ENCODE results near the gene FPR1. TPM values are rescaled to one million over a fixed set of nuclear protein-coding genes. Genes with fewer than 3 reads are reported as not detected.

The FPR1 gene
- total RNA-seq, 1 donor from 2014 or later, result 53.3 TPM

DNA sequence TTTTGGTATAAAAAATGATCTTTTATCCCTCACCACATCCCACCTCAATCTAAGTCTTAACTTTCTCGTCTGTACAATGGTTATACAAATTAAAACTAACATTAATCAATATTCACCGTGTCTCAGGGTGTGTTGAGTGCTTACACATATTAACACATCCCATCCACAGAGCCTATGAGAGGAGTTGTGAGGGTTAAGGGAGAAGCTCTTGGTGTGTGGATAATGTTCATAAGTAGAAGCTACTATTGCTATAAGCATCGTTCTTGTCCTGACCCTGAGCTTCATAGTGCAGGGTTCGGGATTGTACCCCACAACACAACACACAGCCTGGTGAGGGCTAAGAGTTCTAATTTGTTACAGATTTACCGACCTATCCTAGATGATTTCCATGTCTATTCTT, 45.8 kb upstream of the FPR1 start:
- intact Hi-C loops (cut with DNase I), result no loop called here
- no peak for DNase-seq
- H3K4me1 ChIP-seq, result peaks cover 20% of the 10 kb centered on the region
- no peaks in the 10 kb centered on the region for H3K36me3 ChIP-seq
- ATAC-seq, result no peak
- H3K27me3 ChIP-seq, result no peaks in the 10 kb centered on the region
- TF ChIP-seq, protein P1, sequence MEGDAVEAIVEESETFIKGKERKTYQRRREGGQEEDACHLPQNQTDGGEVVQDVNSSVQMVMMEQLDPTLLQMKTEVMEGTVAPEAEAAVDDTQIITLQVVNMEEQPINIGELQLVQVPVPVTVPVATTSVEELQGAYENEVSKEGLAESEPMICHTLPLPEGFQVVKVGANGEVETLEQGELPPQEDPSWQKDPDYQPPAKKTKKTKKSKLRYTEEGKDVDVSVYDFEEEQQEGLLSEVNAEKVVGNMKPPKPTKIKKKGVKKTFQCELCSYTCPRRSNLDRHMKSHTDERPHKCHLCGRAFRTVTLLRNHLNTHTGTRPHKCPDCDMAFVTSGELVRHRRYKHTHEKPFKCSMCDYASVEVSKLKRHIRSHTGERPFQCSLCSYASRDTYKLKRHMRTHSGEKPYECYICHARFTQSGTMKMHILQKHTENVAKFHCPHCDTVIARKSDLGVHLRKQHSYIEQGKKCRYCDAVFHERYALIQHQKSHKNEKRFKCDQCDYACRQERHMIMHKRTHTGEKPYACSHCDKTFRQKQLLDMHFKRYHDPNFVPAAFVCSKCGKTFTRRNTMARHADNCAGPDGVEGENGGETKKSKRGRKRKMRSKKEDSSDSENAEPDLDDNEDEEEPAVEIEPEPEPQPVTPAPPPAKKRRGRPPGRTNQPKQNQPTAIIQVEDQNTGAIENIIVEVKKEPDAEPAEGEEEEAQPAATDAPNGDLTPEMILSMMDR (IDR thresholded peaks at IDR 0.05), result no peak
- H3K4me3 ChIP-seq, result peak overlapping the region; percentile 22
- no peaks in the 10 kb centered on the region for H3K9me3 ChIP-seq
- peak overlapping the region; percentile 86 for H3K27ac ChIP-seq

DNA sequence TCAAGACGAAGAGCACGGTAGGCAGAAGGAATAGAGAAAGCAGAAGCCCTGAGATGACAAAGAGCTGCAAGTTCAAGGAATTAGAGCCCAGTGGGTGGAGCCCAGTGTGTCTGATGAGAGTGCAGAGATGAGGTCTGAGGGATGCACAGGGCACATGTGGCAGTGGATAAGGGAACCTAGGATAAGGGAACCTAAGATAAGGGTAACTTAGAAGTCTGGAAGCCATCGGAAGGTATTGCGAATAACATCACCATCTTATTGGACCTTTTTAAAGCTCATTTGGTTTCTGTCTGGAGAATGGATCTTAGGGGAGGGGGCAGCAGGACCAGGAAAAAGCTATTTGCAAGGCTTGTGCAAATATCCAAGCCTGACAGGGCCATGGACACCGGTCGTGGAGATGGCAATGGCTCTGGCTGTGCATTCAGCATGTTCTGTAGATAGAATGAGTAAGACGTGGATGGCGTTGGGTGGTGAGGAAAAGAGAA, 44.6 kb upstream of the FPR1 start:
- Histone ChIP-seq H3K4me3 (peak overlapping the region; percentile 22), H3K9me3 (no peaks in the 10 kb centered on the region), H3K36me3 (no peaks in the 10 kb centered on the region), H3K27ac (peak overlapping the region; percentile 86), H3K27me3 (no peaks in the 10 kb centered on the region), H3K4me1 (peaks cover 20% of the 10 kb centered on the region)
- ATAC-seq, result peak; percentile 77
- TF ChIP-seq, protein P1 (IDR thresholded peaks at IDR 0.05), result no peak
- no peak for DNase-seq
- intact Hi-C loops (cut with DNase I), result no loop called here

DNA sequence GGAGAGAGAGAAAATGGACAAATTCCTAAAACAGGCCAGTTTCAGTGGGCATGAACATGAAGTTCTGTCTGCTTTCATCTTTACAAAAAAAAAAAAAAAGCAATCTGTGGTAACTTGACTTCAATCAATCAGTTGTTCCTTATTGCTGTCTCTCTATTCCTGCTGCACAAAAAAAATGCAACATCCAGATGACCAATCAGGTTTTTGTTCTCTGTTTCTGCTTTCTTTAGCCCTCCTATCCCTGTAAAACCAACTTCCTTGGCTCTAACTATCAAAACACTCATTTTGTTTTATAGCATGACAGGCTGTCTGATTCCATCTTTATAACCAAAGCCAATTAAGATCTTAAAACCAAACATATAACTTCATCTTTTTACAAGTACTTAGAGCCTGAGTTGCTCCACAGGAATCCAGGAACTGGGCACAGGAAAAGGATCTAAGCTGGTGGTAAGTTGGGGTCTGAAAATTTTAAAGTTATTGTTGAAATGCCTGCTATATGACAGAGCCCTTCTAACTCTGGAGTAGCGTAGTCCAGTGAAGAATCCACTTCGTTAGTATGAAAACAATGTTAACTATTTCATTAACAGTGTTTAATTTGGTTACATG, 43.3 kb upstream of the FPR1 start, which contains the start of gene FPR3:
Gene FPR3, plus strand, starts transcription at position 273 of the 606 bp plus-strand sequence. CDS start 28,592 bp downstream, outside the sequence.
- Histone ChIP-seq H3K27me3 (no peaks in the 10 kb centered on the region), H3K4me3 (peak within 1 kb of the TSS; percentile 22), H3K27ac (peak within 1 kb of the TSS; percentile 86), H3K4me1 (peaks cover 10% of the 10 kb centered on the region), H3K36me3 (no peaks in the 10 kb centered on the region), H3K9me3 (no peaks in the 10 kb centered on the region)
- ATAC-seq (no peak), DNase-seq (no peak)
- TF ChIP-seq, protein P1 (IDR thresholded peaks at IDR 0.05), result no peak
- intact Hi-C loops (cut with DNase I), result no loop called here

DNA sequence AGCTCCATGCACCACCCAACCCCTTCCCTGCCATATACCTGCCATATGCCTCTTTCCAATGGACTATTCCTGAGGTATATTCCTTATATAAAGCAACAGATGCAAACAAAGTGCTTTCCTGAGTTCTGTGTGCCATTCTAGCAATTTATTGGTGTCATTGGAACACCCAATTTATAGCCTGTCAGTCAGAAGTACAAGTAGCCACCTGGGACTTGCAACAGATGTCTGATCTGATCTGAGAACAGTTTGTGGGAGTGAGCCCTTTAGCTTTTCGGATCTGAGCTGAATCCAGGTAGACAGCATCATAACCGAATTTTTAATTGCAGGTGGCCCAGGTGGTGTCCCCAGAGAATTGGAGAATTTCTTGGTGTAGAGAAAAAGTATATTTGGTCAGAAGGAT, 42.3 kb upstream of the FPR1 start:
- no peaks in the 10 kb centered on the region for H3K27me3 ChIP-seq
- no peak overlapping the region for H3K4me3 ChIP-seq
- intact Hi-C loops (cut with DNase I), result no loop called here
- TF ChIP-seq, protein P1 (IDR thresholded peaks at IDR 0.05), result no peak
- H3K36me3 ChIP-seq, result no peaks in the 10 kb centered on the region
- H3K9me3 ChIP-seq, result no peaks in the 10 kb centered on the region
- no peak for ATAC-seq
- no peak for DNase-seq
- H3K27ac ChIP-seq, result no peak overlapping the region
- H3K4me1 ChIP-seq, result peaks cover under 1% of the 10 kb centered on the region

DNA sequence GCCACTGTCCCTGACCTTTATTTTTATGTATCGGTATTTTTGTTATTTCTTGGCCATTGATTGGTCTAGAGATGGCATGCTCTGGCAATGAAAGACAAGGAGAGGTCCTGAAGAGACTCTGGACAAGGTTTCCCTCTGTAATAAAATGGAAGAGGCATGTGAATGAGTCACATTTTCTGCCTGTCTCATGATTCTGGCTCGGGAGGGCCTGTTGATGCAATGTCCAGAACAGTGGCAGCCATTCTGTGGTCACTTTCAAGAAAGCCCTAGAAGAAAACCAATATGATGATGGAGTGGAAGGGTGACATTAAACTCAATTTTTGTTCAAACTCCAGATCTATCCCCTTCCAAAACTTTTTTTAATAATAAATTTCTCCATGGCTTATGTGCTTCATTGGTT, 41.3 kb upstream of the FPR1 start:
- Histone ChIP-seq H3K4me1 (no peaks in the 10 kb centered on the region), H3K27me3 (no peaks in the 10 kb centered on the region), H3K9me3 (no peaks in the 10 kb centered on the region), H3K4me3 (no peak overlapping the region), H3K36me3 (no peaks in the 10 kb centered on the region), H3K27ac (no peak overlapping the region)
- no peak for DNase-seq
- intact Hi-C loops (cut with DNase I), result no loop called here
- no peak for ATAC-seq
- TF ChIP-seq, protein P1 (IDR thresholded peaks at IDR 0.05), result no peak
